Measurements from ENCODE around the gene NEK6.

NEK6 gene

DNA sequence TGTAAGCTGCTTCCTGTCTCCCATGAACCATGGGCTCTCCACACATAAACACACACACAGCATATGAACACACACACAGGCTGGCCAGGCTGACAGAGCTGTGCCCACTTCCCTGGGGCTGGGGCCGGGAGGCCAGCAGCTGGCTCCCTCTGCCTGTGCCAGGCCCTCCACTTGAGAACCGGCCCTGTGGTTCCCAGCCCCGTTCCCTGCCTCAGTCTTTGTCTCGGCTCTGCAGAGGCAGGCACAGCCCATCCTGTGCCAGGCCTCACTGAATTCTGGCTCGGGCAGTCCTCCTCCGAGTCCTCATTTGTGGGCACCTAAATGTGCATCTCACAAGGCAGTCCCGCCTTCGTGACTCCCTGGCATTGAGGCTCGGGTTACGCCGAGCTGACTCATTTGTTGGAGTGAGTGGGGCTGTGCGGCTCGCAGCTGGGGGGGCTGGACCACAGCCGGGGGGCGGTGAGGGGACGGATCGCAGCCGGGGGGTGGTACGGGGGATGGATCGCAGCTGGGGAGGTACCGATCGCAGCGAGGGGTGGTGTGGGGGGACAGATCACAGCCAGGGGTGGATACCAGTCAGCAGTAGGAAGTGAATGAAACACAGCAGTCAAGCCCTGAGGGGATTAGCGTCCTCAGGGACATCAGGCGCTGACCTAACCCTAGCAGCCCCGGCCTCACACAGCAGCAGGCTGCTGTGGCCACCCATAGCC, 85.2 kb downstream of the NEK6 start:
- DNase-seq (ENCODE audit: low read depth) = peak; percentile 47

DNA sequence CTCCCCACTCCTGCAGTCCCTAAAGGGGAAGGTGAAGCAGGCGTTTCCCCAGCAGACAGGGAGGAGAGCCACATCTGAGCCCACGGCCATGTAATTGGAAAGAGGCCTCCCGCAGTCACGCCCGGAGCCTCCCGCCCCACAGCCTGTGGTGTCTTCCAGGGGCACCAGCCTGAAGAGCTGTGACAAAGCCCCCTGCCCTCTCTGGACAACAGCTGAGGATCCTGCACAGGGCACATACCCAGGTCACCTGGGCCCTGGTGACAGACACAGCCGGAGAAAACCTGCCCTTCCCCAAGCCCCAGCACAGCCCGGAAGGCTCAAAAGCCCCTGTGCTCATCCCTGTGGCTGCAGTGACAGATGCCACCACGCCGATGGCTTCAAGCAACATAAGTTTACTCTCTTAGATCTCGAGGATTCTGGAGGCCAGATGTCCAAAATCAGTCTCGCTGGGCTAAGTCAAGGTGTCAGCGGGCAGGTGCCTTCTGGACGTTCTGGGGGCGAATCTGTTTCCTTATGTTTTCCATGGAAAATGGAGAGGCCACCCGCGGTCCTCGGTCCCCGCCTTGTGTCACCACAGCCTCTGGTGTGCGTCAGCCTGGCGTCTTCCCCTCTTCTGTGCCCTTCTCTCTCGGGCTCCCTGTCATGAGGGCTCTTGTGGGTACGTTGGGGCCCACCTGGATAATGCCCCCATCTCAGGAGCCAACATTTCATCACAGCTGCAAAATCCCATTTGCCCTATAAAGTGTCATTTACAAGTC, 86.0 kb downstream of the NEK6 start:
- DNase-seq (ENCODE audit: low read depth) = no peak

DNA sequence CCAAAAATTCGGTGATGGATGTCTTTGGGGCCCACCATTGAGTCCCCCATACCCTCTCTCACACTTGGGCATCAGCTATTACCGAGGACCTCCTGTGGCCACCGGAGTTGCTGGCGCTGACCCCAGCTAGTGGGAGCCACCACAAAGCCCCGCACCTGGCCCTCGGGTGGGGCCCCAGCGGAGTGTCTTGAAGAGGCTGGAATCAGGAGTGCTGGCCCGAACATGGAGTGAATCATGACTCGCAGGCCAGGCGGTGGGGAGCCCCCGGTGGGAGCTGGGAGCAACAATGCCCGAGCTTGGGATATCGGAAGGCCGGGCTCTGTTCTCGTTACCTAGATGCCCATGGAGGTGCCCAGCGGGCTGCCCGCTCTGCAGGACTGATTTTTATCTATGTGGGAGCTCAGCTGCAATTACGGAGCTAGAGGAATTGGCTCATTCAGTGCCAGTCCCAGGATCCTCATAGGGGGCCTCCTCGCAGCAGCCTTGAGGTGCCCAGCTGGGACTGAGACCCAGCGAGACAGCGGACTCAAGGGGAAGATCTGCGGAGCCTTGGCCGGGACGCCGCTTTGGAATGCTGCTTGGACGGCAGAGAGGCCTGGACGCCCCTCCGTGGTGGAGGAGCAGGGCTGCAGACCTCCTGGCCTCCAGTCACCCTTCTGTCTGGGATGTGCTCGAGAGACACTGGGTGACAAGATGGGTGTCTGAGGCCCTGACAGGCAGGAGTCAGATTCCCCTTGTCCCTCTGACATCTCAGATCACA, 86.7 kb downstream of the NEK6 start:
- no peak for DNase-seq (ENCODE audit: low read depth)

DNA sequence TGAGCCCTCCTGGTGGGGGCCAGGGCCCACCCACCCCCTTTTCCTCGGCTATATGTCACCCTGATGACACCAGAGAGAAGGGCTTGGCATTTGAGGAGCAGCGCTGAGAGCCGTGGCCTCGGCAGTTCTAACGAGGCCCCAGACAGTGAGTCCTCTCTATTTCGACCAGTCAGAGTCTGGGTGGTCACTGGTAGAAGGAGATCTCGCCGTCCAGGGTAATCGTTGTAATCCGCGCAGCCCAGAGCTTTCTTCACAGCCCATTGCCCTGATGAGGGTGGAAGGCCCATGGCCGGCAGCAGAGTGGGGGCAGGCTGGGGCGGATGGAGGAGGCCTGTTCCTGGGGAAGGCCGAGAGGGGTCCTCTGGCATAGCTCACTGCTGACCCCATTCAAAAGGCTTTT, 87.3 kb downstream of the NEK6 start:
- DNase-seq (ENCODE audit: low read depth) = no peak

DNA sequence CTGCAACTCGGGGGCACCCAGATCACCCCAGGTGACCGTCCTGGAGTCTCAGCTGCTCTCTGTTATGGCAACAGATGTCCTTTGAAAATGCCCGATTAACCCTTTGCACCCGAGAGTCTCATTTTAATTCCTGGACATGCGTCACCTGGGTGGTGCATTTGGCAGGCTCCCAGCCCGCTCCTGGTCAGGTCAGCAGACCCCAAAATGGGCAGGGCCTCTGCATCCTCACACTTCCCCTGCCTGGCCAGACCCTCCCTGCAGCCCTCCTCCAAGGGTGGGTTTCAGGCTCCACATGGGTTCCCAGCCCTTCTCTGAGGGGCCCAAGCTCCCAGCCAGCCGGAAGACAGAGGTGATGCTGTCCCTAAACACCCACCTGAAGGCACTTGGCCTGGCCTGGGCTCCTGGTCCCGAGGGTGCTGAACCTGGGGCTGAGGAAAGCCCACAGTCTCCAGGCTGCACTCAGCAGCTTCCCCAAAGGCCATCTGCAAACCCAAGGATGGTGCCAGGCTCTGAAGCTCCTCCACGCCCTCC, 88.1 kb downstream of the NEK6 start:
- no peak for DNase-seq (ENCODE audit: low read depth)

DNA sequence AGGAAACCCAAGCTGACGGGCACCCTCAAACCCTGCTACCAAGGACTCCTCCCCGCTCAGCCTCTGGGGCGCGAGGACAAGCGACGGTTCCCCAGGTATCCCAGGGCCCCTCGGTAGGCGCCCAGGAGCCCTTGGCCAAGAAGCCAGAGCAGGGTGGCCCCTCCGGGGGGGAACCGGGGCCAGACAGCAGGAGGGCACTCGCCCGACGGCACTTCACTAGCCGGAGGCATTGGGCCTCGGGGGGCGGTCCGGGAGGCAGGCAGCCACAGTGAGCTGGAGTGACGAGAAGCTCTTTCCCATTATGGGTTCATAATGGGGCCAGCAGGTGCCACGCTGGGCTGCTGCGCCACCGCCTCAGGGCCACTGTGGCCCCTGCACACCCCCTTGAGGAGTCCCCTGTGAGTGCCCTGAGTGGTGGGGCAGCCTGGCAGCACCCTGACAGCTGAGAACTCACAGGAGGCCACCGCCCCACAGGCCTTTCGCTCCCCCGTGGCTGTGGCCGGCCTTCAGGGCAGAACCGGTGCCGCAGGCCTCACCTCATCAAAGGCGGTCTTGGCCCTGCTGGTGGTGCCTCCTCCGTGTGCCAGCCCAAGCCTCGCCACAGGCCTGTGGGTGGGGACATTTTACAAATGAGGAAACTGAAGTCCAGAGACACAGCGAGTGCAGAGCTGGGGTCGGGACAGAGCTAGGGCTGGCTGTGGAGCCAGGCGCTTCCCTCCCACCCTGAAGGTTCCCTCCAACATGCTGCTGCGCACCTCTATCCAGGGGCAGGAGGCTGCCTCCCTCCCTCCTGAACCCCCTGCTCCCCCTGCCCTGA, 88.8 kb downstream of the NEK6 start:
- DNase-seq (ENCODE audit: low read depth) = no peak

DNA sequence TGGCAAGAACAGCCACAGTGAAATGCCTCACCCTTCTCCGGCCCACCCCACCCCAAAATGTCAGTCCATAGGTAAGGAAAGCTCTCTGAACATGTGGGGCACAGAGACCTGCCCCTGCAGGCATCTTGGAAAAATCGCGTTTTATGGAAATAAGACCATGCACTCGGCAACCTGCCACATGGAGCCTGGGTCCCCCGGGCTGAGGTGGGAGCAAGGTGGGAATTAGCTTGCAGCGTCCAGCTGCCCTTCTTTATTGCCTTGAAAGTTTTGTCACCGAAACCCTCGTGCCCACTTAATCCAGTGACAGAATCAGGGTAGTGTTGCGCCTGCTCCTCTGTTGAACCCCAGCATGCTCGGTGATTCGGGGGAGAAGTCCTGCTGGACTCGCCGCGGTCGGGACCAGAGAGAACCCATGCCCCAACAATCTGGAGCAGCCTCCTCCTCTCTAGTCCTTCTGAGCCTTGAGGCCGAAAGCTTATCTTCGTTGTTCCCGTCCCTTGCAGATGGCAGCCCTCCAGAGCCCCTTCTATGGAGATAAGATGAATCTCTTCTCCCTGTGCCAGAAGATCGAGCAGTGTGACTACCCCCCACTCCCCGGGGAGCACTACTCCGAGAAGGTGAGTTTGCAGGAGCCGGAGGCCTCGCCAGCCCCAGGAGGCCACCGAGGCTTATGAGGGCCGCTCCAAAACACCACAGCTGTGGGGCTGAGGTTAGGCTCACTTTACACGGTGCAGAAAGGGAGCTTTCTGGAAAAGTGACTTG, 89.6 kb downstream of the NEK6 start:
- no peak for DNase-seq (ENCODE audit: low read depth)

- DNase-seq (ENCODE audit: low read depth) = no peak
These were observed 90.2 kb downstream of the NEK6 start for GRCh38 chr9:124347968-124348358.

DNA sequence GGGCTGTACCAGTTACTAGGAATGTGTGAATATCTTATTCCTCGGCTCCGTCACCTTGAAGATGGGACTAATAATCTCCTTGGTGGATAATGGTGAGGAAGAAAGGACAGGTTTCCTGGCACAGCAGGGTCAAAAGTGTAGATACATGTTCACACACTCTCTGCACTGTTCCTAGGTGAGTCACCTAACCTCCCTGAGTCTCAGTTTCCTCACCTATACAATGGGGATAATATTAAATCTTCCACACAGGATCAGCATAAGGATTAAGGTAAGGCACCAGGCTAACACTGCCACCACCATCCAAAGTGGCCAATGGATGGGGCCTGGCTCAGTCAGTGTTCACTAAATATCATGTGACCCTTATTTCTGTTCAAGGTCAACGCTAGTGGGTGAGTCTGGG, 90.6 kb downstream of the NEK6 start:
- DNase-seq (ENCODE audit: low read depth) = no peak

DNA sequence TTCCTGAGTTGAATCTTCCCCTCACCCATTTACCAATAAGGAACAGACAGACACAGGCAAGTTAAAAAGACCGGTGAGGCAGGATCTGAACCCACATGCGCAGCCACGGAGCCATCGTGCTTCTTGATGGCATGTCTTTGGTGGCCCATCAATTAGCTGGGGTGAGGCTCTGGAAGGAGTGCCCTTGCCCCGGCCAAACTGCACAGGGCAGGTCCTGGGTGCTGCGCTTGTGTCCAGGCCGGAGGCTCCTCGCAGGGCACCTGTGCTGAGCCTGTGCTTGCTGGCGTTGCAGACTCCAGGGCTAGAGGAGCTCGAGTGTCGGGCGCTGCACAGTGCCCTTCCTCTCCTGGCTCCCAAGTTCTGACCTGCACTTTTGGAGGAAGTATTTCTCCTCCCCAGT, 91.1 kb downstream of the NEK6 start:
- DNase-seq (ENCODE audit: low read depth) = no peak

DNA sequence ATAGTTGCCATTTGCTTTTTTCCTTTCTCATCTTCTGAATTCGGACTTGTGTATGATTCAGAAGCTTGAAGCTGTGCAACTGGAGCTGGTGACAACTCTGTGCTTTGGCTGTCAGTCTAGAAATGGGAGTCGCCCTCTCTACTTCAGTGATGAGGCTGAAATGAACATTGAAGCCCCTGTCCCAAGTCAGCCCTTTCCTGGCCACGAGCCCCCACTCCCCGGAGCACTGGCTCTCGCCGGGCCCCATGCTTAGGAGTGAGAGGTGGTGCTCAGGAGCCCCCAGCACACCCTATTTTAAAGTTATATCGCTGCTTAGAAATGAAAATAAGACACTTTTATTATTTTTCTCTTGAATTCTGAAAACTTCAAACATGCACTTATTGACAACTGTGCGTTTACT, 91.5 kb downstream of the NEK6 start:
- DNase-seq (ENCODE audit: low read depth) = no peak

DNA sequence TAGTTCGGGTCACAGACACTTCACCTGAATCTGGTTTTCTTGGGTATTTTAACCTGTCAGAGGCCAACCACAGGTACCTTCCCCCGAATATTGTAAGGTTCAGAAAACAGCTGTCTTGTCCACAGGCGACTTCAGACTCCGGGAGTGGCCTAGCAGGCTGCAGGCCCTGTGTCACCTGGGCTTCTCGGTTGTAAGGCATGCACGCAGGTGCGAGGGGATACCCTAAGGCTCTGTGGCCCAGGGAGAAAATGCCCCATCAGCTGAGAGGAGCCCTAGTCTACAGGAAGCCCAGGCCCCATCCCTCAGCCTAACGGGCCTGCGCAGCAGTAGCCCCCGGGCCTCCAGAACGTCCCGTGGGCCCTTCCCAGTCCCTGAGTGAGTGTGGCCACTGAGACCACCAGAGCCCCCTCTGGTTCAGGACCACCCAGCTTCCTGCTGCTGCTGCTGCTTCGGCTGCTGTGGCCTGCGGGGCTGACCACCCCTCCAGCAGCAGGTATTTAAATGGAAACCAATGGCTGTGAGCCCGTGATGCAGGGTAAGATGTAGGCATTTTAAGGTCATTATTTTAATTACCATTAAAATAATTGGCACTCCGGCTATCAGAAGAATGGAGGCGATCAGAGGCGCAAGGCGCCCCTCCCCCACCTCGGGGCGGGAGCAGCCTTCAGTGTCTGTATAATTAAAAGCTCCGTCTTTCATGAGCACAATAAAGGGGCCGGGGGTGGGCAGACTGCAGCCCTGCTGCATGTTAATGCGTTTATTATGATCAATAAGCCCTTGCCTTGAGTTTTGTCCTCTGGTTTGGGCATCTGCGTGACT, 92.1 kb downstream of the NEK6 start:
- DNase-seq (ENCODE audit: low read depth) = no peak

DNA sequence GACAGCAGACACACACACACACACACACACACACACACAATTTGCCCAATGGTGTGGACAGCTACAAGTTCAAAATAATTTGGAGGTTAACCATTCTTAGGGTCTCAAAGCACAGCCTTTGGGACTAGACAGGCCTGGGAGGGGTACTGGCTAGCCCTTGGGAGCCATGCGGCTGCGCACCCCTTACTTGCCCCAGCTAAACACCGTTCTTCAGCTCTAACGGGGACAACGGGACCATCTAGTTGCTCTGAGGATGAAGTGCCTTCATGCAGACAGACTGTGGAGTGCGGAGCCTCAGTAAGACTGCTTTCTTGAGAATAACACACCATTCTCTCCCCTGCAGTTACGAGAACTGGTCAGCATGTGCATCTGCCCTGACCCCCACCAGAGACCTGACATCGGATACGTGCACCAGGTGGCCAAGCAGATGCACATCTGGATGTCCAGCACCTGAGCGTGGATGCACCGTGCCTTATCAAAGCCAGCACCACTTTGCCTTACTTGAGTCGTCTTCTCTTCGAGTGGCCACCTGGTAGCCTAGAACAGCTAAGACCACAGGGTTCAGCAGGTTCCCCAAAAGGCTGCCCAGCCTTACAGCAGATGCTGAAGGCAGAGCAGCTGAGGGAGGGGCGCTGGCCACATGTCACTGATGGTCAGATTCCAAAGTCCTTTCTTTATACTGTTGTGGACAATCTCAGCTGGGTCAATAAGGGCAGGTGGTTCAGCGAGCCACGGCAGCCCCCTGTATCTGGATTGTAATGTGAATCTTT, 92.9 kb downstream of the NEK6 start:
- no peak for DNase-seq (ENCODE audit: low read depth)

- DNase-seq (ENCODE audit: low read depth) = no peak
These were observed 94.1 kb downstream of the NEK6 start for GRCh38 chr9:124351672-124352468.

DNA sequence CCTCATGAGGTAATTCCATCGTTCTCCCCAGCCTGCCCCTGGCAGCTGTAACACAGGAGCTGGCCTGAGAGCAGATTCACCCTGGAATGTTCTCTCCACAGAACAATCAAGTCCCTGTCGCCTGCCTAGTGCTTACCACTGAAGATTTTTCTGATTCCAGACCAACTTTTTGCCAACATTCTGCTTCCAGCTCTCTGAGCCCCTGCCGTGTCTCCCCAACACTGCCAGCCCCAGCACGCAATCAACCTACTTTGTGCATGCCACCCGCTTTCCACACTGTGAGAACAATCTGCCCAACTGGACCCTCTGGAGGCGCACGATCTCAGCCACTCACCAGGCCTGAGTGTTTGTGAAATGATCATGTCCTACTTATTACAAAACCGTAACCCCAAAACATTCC, 94.9 kb downstream of the NEK6 start:
- DNase-seq (ENCODE audit: low read depth) = no peak

GRCh38 chr9:124353166-124353768, 95.5 kb downstream of the NEK6 start:
- no peak for DNase-seq (ENCODE audit: low read depth)

DNA sequence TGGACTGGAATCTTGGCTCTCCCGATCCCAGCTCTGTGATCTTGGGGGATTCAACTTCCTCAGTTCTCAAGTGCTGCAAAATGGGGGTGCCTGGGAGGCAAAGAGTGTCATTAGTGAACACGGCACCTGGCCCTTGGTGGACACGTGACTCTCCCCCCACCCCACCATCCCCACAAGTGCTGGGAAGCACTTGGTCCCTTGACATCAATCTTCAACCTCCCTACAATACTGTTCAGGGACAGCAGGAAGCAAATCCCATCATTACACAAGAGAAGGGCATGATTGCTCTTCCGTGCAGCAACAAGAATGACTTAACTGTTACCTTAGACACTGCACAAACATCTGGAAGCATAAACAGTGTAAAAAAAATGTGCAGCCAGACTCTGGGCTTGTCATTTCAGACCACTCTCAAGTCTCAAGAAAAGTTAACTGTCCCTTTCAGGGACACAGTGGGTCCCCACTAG, 96.1 kb downstream of the NEK6 start:
- no peak for DNase-seq (ENCODE audit: low read depth)
